Measurements from ENCODE around the gene RAP1GDS1.

DNA sequence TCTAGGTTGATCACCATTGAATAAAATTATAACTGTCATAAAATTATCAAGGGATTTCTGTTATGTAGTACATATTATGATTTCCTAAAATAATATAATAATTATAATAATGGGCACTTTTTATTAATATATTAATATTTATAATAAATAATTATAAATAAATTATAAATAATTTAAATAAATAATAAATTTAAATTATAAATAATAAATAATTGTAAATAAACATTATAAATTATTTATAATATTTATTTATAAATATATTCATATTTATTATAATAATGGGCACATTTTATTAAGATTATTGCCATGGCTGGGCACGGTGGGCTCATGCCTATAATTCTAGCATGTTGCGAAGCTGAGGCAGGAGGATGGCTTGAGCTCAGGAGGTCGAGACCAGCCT is 24.5 kb downstream of the RAP1GDS1 start:
- TF ChIP-seq, protein P1, sequence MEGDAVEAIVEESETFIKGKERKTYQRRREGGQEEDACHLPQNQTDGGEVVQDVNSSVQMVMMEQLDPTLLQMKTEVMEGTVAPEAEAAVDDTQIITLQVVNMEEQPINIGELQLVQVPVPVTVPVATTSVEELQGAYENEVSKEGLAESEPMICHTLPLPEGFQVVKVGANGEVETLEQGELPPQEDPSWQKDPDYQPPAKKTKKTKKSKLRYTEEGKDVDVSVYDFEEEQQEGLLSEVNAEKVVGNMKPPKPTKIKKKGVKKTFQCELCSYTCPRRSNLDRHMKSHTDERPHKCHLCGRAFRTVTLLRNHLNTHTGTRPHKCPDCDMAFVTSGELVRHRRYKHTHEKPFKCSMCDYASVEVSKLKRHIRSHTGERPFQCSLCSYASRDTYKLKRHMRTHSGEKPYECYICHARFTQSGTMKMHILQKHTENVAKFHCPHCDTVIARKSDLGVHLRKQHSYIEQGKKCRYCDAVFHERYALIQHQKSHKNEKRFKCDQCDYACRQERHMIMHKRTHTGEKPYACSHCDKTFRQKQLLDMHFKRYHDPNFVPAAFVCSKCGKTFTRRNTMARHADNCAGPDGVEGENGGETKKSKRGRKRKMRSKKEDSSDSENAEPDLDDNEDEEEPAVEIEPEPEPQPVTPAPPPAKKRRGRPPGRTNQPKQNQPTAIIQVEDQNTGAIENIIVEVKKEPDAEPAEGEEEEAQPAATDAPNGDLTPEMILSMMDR (tag by site-specific recombination; IDR thresholded peaks at IDR 0.05), result no peak
- TF ChIP-seq ZNF423 (tag by site-specific recombination; IDR thresholded peaks at IDR 0.05), result no peak
- TF ChIP-seq, protein P2, sequence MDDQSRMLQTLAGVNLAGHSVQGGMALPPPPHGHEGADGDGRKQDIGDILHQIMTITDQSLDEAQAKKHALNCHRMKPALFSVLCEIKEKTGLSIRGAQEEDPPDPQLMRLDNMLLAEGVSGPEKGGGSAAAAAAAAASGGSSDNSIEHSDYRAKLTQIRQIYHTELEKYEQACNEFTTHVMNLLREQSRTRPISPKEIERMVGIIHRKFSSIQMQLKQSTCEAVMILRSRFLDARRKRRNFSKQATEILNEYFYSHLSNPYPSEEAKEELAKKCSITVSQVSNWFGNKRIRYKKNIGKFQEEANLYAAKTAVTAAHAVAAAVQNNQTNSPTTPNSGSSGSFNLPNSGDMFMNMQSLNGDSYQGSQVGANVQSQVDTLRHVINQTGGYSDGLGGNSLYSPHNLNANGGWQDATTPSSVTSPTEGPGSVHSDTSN (CRISPR knock-in tag; IDR thresholded peaks at IDR 0.05), result no peak
- TF ChIP-seq ZNF747 (tag by site-specific recombination; IDR thresholded peaks at IDR 0.05), result no peak
